HL-60 (cell line): Measurements from ENCODE around the gene C1orf210.

Source experiments
- DNase-seq, 2 experiments: peaks; one replicate each; pipeline ENCODE4 v3.0.0-alpha.2; 2010 to 2020; ENCODE audit warnings: low read depth in 1 of 2, low spot score in 1 of 2
- H3K27ac ChIP-seq: fragments of 250-450 bp; sonication (Bioruptor Pico); replicated peaks from 2 replicates; pipeline ENCODE4 v1.5.1; 2020; ENCODE audit warnings: mild to moderate bottlenecking, moderate library complexity
- H3K27me3 ChIP-seq: fragments of 250-450 bp; sonication (Bioruptor Pico); 2 replicates; pipeline ENCODE4 v1.5.1; 2021; ENCODE audit warnings: mild to moderate bottlenecking, moderate library complexity; ENCODE audit not compliant: insufficient read depth, poor library complexity, severe bottlenecking
- H3K4me3 ChIP-seq: replicated peaks from 2 replicates; pipeline ENCODE4 v1.5.1; 2011; ENCODE audit warnings: mild to moderate bottlenecking, control low read depth, low read length; ENCODE audit not compliant: insufficient read depth
- CTCF ChIP-seq: IDR thresholded peaks from one replicate; pipeline ENCODE4 v1.5.1; 2011; ENCODE audit warnings: low read length, control low read depth, inconsistent platforms; ENCODE audit not compliant: insufficient read depth
- GABPA ChIP-seq: IDR thresholded peaks from 2 replicates; pipeline ENCODE4 v1.6.1; 2012; ENCODE audit warnings: low read depth
- POLR2AphosphoS5 ChIP-seq: IDR thresholded peaks from 2 replicates; pipeline ENCODE4 v1.6.1; 2012; ENCODE audit warnings: low read depth
- REST ChIP-seq: IDR thresholded peaks from 2 replicates; pipeline ENCODE4 v1.6.1; 2012; ENCODE audit warnings: low read depth; ENCODE audit not compliant: insufficient replicate concordance
- SPI1 ChIP-seq: IDR thresholded peaks from 2 replicates; pipeline ENCODE4 v1.6.1; 2012; ENCODE audit warnings: low read depth, mild to moderate bottlenecking, borderline replicate concordance

The C1orf210 gene

GRCh38 chr1:43284546-43285110 lies 753 bp downstream of the C1orf210 start:
- DNase-seq = no peak
- no peak for TF ChIP-seq CTCF
- no peak for TF ChIP-seq SPI1
- TF ChIP-seq GABPA = no peak
- TF ChIP-seq POLR2AphosphoS5 = no peak
- TF ChIP-seq REST = no peak
- Histone ChIP-seq H3K4me3 (no peak overlapping the region), H3K27ac (no peak overlapping the region), H3K27me3 (no peaks in the 10 kb centered on the region)

- H3K27ac ChIP-seq = no peak overlapping the region
These were observed 1.3 kb downstream of the C1orf210 start for GRCh38 chr1:43284065-43284464.

GRCh38 chr1:43282220-43283195 lies 2.9 kb downstream of the C1orf210 start:
- no peak for DNase-seq
- H3K27ac ChIP-seq = no peak overlapping the region
- H3K27me3 ChIP-seq = no peaks in the 10 kb centered on the region
- no peak for TF ChIP-seq POLR2AphosphoS5
- no peak for TF ChIP-seq REST
- no peak for TF ChIP-seq CTCF
- no peak for TF ChIP-seq SPI1
- no peak for TF ChIP-seq GABPA
- no peak overlapping the region for H3K4me3 ChIP-seq

More at GRCh38 chr1:43284065-43284464, 1.3 kb downstream of the C1orf210 start:
- no peak overlapping the region for H3K4me3 ChIP-seq
- TF ChIP-seq GABPA = no peak
- H3K27me3 ChIP-seq = no peaks in the 10 kb centered on the region
- no peak for DNase-seq

- no peaks in the 10 kb centered on the region for H3K27me3 ChIP-seq
- H3K4me3 ChIP-seq = no peak overlapping the region
- no peak overlapping the region for H3K27ac ChIP-seq
- DNase-seq = no peak
- TF ChIP-seq REST (no peak), GABPA (no peak), SPI1 (no peak), POLR2AphosphoS5 (no peak), CTCF (no peak)
These were observed 4.7 kb downstream of the C1orf210 start for GRCh38 chr1:43280692-43281091.
